GM21737 (cell line): ENCODE data around the gene CDC26.
A peak's percentile ranks its signal among the peaks of the same experiment; 100 is the strongest.
"Not testable (repeated sequence)": the region's sequence is repeated elsewhere in the genome, so short reads cannot be mapped to it uniquely, and the experiment has no call there.

Source experiments
- ATAC-seq: cut with Tn5 transposase; IDR thresholded peaks from one replicate; pipeline ENCODE4 v1.9.1; 2021; ENCODE audit warnings: mild to moderate bottlenecking, moderate library complexity; ENCODE audit not compliant: unreplicated experiment

The CDC26 gene

GRCh38 chr9:113244556-113244955, 30.8 kb downstream of the CDC26 start:
- no peak for ATAC-seq

GRCh38 chr9:113241161-113241560, 34.2 kb downstream of the CDC26 start:
- no peak for ATAC-seq

GRCh38 chr9:113238859-113239232, 36.5 kb downstream of the CDC26 start:
- no peak for ATAC-seq

- ATAC-seq, result no peak
These were observed 37.0 kb downstream of the CDC26 start for GRCh38 chr9:113238202-113238858.

- ATAC-seq, result no peak
These were observed 38.3 kb downstream of the CDC26 start for GRCh38 chr9:113237026-113237425.

GRCh38 chr9:113235701-113236255, 39.6 kb downstream of the CDC26 start:
- not testable (repeated sequence) for ATAC-seq

GRCh38 chr9:113231701-113232100, 43.7 kb downstream of the CDC26 start:
- no peak for ATAC-seq

- no peak for ATAC-seq
These were observed 47.2 kb downstream of the CDC26 start for GRCh38 chr9:113228130-113228665.

GRCh38 chr9:113227436-113227835, 47.9 kb downstream of the CDC26 start:
- ATAC-seq, result no peak

GRCh38 chr9:113223963-113224362, 51.4 kb downstream of the CDC26 start:
- ATAC-seq, result no peak

GRCh38 chr9:113222482-113222841, 52.9 kb downstream of the CDC26 start:
- ATAC-seq, result no peak

GRCh38 chr9:113221800-113222481, 53.4 kb downstream of the CDC26 start:
- ATAC-seq, result no peak

GRCh38 chr9:113221003-113221799, 54.2 kb downstream of the CDC26 start, which contains the start of the genes FKBP15 and SLC31A1:
Gene FKBP15 (minus strand): TSS chr9:113221277. CDS start chr9:113221243, 34 bp downstream.
Gene SLC31A1 (plus strand): TSS chr9:113221544. CDS start chr9:113256149, 34,605 bp downstream.
- ATAC-seq, result peak; percentile 80

- ATAC-seq, result no peak
These were observed 54.8 kb downstream of the CDC26 start for GRCh38 chr9:113220467-113221002.

GRCh38 chr9:113219969-113220368, 55.4 kb downstream of the CDC26 start:
- peak; percentile 53 for ATAC-seq

GRCh38 chr9:113219186-113219936, 56.0 kb downstream of the CDC26 start:
- peak; percentile 32 for ATAC-seq
